ENCODE data around the gene EFNA3.

EFNA3 gene

DNA sequence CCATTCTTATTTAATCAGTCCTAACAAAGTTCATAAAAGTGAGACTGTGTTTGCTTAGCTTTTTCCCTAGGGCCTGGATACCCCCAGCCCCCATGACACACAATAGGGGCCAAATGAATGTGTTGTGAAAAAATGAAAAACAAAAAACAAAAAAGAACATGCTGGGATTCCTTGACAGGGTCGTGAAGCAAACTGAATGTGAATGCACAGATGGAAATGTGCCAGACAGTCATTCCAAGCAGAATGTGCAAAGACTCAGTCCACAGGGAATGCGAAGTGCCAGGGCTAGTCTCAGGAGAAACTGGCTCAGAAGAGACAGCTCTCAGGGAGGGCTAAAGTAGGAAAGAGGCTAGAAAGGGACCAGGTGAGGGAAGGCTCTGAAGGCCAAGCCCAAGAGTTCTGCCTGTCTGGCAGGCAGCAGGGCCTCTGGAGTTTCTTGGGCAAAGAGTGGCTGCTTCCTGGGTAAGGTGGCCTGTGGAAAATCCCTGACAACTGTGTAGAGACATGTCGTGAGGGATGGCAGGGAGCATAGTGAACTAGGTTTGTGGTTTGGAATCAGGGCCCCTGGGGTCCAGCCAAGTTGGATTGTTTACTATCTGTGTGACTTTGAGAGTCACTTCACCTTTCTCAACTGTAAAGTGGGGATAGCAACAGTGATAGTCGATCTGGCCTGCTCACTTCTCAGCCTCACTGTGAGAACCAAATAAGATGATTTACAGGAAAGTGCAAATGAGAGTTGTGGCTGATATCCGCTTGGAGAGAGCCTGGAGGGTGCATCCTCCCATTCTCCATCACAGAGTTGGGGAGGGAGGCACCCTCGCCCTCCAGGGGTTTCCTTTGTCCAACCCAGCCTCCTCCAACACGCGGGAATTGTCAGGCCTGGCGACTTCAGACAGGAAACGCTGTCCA lies 28.7 kb upstream of the EFNA3 start:
- DNase-seq: no peak

DNA sequence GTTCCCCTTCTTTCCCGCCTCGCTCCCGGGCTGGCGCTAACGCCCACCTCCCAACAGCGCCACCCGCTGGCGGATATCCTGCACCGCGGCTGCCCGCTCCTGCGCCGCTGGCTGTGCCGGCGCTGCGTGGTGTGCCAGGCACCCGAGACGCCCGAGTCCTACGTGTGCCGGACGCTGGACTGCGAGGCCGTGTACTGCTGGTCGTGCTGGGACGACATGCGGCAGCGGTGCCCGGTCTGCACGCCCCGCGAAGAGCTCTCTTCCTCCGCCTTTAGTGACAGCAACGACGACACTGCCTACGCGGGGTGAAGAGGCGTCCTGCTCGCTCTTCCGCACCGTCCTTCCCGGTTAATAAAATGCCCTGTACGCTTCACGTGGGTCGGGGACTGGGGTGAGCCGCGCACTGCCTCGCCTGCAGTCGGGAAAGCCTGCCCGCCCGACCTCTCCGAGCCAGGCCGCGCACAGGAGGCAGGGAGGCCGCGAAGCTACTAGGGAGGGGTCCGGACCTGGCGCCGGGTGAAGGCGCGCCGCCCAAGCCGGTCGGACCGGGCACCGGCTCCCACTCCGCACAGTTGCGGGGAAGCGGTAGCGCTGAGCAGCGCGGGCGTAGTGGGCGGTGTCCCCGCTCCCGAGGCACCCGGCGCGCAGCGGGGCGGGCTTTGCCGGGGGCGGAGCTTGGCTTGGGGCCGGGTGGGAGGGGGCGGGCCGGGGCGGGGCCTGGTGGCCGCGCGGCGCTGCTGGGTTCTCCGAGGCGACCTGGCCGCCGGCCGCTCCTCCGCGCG lies 27.9 kb upstream of the EFNA3 start, which contains the start of gene ADAM15:
TSS of gene ADAM15 (plus strand) at position 757 of the 782 bp plus-strand sequence. CDS start 71 bp downstream, outside the sequence.
- DNase-seq: peak; percentile 83

GRCh38 chr1:155051342-155051776 lies 27.3 kb upstream of the EFNA3 start:
- no peak for DNase-seq

DNA sequence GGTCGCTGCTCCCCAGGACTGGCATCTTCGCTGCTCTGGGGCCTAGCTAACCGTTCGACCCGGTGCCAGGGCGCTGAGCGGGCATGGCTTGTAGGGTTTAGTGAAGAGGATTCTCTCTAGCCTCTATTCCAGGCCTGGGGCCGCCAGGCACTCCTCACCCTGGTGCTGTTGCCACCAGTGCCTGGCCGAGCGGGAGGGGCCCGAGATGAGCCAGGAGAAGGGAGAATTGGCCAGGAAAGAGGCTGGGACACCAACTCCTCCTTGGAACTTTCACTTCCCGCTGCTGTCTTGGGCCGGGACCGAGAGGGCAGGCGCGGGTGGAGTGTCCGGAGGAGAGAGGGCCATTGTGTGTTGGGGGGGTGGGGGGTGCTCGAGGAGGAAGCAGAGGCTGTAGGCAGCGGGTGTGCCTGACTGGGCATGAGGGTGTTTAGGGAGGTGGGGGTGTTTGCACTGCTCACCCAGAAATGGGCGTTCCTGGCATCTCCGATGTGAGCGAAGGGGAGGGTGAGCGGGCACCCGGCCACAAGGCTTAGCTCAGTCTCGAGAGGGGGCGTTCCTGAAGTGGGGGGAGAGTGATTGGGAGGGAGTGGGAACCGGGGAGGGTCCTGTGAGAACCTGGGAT lies 26.7 kb upstream of the EFNA3 start:
- DNase-seq: peak; percentile 36

DNA sequence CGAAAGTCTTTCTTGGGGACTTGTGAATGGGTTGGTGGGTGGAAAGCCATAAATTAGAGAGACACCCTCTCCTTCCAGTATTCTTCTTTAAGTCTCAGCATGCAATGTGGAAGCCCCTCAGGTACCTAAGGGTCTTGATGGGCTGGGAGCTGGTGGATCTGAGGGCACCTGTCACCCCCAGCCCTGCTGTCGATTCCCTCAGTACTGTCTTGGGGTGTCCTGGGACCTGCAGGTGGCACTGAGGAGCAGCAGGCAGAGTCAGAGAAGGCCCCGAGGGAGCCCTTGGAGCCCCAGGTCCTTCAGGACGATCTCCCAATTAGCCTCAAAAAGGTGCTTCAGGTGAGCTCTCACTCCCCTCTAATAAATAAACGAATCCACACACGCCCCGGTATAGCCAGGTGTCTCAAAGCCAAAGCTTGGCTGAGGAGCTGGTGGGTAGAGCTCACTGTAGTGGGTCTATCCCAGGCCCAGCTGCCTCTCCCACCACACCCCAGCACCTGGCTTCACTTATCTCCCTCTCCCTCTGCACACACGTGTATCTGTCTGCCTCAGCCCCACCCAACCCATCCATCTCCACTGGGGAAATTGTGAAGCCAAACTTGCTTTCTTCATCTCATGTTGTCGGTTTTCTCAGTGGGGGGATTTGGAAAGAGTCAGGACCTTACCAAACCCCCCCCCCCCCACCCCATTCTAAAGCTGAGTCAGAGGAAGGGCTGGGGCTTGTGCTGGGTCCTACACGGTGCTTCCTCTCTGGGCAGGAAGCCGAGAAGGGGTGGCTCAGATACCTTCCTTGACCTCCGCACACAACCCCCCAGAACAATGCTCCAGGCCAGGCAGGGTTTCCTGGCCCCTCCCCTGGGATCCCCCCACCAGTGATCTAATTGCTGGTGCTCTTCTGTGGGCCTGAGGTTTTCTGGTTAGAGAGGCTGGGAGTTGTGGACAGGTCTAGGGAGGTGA lies 25.9 kb upstream of the EFNA3 start:
- DNase-seq: no peak

DNA sequence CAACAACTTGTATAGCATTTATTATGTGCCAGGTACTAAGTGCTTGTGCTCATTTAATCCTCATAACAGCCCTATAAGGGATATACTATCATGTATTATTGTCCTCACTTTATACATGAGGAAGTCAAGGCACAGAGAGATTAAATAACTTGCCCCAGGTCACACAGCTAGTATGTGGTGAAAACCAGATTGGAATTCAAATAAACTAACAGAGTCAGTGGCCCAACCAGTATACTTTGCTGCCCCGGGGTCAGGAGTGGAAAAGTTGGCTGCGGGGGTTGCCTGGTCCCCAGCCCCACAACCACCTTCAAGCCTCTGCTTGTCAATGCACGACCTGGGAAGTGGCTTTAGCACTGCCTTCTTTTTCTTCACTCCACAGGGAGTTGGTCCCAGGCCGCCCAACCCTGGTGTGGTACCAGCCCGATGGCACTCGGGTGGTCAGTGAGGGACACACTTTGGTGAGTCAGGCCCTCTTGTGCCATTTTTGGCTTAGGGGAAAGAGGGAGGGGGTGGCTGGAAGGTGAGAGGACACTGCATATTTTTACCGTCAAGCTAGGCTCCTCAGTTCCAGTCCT lies 25.0 kb upstream of the EFNA3 start:
- DNase-seq: no peak

GRCh38 chr1:155057104-155057503 lies 21.5 kb upstream of the EFNA3 start:
- DNase-seq: no peak

GRCh38 chr1:155057788-155058211 lies 20.8 kb upstream of the EFNA3 start:
- no peak for DNase-seq

- DNase-seq: no peak
These were observed 17.9 kb upstream of the EFNA3 start for GRCh38 chr1:155060736-155061135.

DNA sequence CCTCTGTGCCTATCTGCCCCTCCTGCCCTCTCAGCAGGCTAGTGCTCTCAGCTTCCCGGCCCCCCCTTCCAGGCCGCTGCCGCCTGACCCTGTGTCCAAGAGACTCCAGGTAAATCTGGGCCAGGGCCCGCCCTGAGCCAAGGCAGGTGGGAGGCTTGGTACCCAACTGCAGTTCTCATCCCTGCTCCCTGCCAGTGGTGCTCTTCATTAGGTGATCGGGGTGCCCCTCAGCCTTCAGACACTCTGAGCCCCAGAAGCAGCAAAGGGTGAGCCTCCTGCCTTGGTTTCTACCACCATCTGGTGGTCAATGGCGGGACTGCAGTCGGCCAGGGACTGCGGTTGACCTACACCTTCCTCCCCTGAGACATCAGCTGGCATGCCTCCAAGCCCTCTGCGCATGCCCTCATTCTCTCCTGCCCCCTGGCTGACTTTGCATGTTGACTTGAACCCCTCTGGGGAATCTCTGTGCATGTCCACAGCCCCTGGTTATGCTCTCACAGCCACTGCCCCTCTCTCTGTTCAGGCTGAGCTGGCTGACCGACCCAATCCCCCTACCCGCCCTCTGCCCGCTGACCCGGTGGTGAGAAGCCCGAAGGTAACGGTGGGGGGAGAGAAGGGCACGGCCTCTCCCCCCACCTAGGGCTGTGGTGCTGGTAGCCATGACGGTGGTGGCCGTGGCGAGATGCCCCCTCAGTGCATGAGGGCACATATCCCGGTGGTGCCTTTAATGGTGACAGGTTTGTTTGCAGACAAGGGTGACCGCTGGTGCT lies 17.1 kb upstream of the EFNA3 start:
- DNase-seq: peak; percentile 99

DNA sequence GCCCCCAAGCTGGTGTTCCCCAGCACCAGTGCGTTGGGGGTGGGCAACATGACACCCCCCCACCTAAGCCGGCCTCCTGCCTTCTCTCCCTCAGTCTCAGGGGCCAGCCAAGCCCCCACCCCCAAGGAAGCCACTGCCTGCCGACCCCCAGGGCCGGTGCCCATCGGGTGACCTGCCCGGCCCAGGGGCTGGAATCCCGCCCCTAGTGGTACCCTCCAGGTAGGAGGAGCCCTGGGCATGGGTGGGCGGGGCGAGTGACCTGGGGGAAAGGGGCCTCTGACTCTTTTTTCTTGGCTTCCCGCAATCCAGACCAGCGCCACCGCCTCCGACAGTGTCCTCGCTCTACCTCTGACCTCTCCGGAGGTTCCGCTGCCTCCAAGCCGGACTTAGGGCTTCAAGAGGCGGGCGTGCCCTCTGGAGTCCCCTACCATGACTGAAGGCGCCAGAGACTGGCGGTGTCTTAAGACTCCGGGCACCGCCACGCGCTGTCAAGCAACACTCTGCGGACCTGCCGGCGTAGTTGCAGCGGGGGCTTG lies 16.4 kb upstream of the EFNA3 start:
- no peak for DNase-seq

GRCh38 chr1:155062702-155063411 lies 15.8 kb upstream of the EFNA3 start:
- peak; percentile 62 for DNase-seq

DNA sequence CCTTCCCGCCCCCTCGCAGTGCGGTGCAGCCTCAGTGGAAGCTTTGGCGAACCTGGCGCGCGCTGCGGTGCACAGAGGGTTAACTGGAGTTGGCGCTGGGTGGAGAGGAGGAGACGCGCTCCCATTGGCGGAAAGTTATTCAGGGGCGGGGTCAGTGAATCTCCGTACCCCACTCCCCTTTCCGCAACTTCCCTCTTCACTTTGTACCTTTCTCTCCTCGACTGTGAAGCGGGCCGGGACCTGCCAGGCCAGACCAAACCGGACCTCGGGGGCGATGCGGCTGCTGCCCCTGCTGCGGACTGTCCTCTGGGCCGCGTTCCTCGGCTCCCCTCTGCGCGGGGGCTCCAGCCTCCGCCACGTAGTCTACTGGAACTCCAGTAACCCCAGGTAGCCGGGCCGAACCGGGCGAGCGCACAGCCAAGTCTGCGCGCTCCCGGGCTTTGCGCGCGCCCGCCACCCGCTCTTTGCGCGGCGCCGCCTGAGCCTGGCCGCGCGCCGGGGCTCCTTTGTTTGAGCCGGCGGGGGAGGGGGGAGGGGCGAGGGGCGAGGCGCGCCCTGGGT lies 15.0 kb upstream of the EFNA3 start, which contains the start of gene EFNA4:
TSS of gene EFNA4 (plus strand) at position 191 of the 561 bp plus-strand sequence. CDS start at position 275, 84 bp downstream.
- DNase-seq: peak; percentile 79

DNA sequence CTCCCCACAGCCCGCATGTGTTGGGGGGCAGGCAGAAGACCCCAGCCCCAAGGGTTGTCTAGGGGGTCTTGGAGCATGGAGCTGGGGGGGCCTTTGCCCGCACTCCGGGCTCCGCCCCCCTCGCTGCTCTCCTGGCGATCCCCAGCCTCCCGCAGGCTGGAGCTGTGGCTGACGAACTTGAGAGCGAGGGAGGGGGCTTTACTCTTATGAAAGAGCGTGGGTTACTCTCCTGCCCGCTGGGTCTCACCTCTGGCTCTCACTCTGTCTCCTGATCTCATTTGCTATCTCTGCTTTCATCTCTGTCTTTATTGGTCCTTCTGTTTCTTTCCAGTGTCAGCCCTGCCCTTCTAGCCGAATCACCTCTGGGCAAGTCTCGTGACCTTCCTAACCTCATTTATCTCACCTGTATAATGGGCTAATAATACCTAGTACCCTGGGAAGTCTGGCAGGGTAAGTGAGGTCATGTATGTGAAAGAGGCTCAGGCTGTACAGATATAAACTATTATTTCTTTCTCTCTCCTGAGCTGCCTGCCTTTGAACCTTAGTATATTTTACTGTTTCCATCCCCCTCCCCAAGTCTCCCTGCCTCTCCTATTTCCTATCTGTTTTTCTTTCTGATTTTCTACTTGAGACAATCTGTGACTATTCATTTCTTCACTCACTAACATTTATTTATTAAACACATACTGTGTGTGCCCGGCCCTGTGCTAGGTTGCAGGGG lies 14.4 kb upstream of the EFNA3 start:
- DNase-seq: no peak

- DNase-seq: no peak
These were observed 13.7 kb upstream of the EFNA3 start for GRCh38 chr1:155064832-155065429.

DNA sequence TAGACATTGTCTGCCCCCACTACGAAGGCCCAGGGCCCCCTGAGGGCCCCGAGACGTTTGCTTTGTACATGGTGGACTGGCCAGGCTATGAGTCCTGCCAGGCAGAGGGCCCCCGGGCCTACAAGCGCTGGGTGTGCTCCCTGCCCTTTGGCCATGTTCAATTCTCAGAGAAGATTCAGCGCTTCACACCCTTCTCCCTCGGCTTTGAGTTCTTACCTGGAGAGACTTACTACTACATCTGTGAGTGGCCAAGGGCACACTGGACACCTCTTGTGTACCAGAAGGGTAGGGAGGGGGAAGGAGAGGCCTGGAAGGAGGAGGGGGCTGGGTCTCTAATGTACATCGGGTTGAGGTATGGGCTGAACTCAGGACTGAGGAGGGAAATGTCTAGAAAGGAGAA lies 11.9 kb upstream of the EFNA3 start:
- DNase-seq: no peak

DNA sequence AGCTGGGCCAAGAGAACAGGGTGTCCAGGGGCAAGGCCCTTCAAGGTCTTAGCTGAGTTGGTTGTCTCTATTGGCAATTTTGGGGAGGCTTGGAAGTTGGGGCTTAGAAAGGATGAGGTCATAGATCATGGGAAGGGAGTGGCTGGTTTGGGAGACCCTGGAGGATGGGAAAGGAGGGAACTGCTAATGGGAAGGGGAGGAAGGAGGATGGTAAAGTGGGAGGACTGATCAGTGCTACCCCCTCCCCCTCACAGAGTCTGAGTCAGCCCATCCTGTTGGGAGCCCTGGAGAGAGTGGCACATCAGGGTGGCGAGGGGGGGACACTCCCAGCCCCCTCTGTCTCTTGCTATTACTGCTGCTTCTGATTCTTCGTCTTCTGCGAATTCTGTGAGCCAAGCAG lies 10.0 kb upstream of the EFNA3 start:
- no peak for DNase-seq

DNA sequence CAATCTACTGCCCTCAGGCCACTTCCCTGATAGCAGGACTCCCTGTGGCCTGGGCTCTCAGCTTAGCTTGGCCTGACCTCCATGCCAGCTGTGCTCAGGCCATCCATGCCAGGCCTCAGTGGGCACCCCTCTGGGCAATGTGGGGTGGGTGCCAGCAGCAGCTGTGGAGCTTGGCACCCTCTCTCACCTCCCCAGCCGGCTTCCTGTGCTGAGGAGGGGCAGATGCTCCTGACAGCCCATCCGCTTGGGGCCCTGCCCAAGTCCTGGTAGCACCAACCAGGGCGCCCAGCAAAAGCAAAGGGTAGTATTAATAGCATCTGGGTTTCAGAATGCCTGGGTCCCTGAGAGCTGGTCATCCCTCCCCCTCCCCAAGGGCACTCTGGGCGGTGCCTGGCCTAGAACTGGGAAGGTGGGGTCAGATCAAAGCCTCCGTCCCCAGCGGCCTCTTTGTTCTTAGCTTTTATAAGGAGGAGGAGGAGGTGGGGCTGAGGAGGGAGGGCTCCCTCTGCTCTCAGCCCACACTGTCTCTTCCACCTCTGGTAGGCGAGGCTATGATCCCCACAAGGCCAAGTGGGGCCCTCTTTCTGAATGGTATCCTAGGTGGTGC lies 9.0 kb upstream of the EFNA3 start:
- DNase-seq: no peak

Measured in T-helper 9 cell (primary cell).